Testis (tissue), 3 donors: ENCODE measurements around the gene RAB39B. TPM values are rescaled to one million over a fixed set of nuclear protein-coding genes. Genes with fewer than 3 reads are reported as not detected.
"Not testable (repeated sequence)": the region's sequence is repeated elsewhere in the genome, so short reads cannot be mapped to it uniquely, and the experiment has no call there.

Experiments used
- DNase-seq: peaks from one replicate; pipeline ENCODE4 v3.0.0-alpha.2; 2019
- H3K27ac ChIP-seq, 2 donors: fragments of 200-600 bp; sonication (generic); one replicate each; pipeline ENCODE4 v1.5.1; 2019
- H3K27me3 ChIP-seq: fragments of 200-600 bp; sonication (generic); one replicate; pipeline ENCODE4 v1.5.1; 2019
- H3K36me3 ChIP-seq: fragments of 200-600 bp; sonication (generic); one replicate; pipeline ENCODE4 v1.5.1; 2017; ENCODE audit warnings: low read depth; ENCODE audit errors: missing control alignments
- H3K4me1 ChIP-seq: fragments of 200-600 bp; sonication (generic); one replicate; pipeline ENCODE4 v1.5.1; 2019
- H3K4me3 ChIP-seq, 2 donors: fragments of 200-600 bp; sonication (generic); one replicate each; pipeline ENCODE4 v1.5.1; 2017 to 2019
- H3K9me3 ChIP-seq: fragments of 200-600 bp; sonication (generic); one replicate; pipeline ENCODE4 v1.5.1; 2017
- CTCF ChIP-seq, 3 experiments: fragments of 450-650 bp in 2 of 3; fragments of 200-600 bp in 1 of 3; sonication (generic) in 1 of 3; IDR thresholded peaks; one replicate each; pipeline ENCODE4 v1.5.1; 2016 to 2019; ENCODE audit warnings: antibody characterized with exemption in 3 of 3, mild to moderate bottlenecking in 2 of 3, moderate library complexity in 1 of 3
- POLR2A ChIP-seq: fragments of 450-650 bp; IDR thresholded peaks from one replicate; pipeline ENCODE4 v1.6.1; 2017; ENCODE audit warnings: antibody characterized with exemption, mild to moderate bottlenecking, moderate library complexity
- WGBS, 2 donors: methylation state at CpG; one replicate each; pipeline ENCODE4 v1.1.5; 2018; 5-methylcytosine and 5-hydroxymethylcytosine counted together
- intact Hi-C: fragments of 100-400 bp; cut with DNase I; formaldehyde crosslinking; loops from one replicate; pipeline ENCODE4 v1.15.1; 2023; ENCODE audit warnings: low total_unique reads
- polyA plus RNA-seq: library from polyadenylated mRNA; stranded (reverse); fragments of 350-450 nt; fragmentation: Illumina TruSeq; extraction: RNeasy Lipid Tissue Mini Kit (QIAGEN cat#74804); gene quantifications from one replicate; pipeline ENCODE4 v1.2.3, GENCODE V29; 2014; ENCODE audit warnings: low read depth, low replicate concordance; ENCODE audit not compliant: insufficient read depth
- total RNA-seq, 2 donors: library from RNA; depleted of rRNA; stranded (reverse); fragments of >200 nt; gene quantifications; one replicate each; pipeline ENCODE4 v1.2.3, GENCODE V29; 2016

RAB39B gene
- total and polyA plus RNA-seq, 3 donors from 2014 or later: 1.8 to 3.4 (median 2.5) TPM

GRCh38 chrX:155235891-155236290 lies 28.4 kb downstream of the RAB39B start:
- no peak overlapping the region for H3K4me3 ChIP-seq
- H3K9me3 ChIP-seq: no peaks in the 10 kb centered on the region
- H3K36me3 ChIP-seq: no peaks in the 10 kb centered on the region
- H3K27ac ChIP-seq: no peak overlapping the region
- H3K4me1 ChIP-seq: no peaks in the 10 kb centered on the region
- intact Hi-C loops: no loop called here
- TF ChIP-seq CTCF (IDR thresholded peaks at IDR 0.05) (no peak), POLR2A (no peak)
- no peak for DNase-seq
- H3K27me3 ChIP-seq: no peaks in the 10 kb centered on the region

GRCh38 chrX:155231163-155231562 lies 33.1 kb downstream of the RAB39B start:
- intact Hi-C loops: no loop called here
- DNase-seq: no peak
- H3K9me3 ChIP-seq: no peaks in the 10 kb centered on the region
- no peaks in the 10 kb centered on the region for H3K36me3 ChIP-seq
- TF ChIP-seq POLR2A: no peak
- TF ChIP-seq CTCF (IDR thresholded peaks at IDR 0.05): no peak
- H3K4me1 ChIP-seq: no peaks in the 10 kb centered on the region
- H3K4me3 ChIP-seq: no peak overlapping the region
- H3K27ac ChIP-seq: no peak overlapping the region
- H3K27me3 ChIP-seq: no peaks in the 10 kb centered on the region

- no peaks in the 10 kb centered on the region for H3K9me3 ChIP-seq
- TF ChIP-seq POLR2A (no peak), CTCF (IDR thresholded peaks at IDR 0.05) (no peak)
- H3K36me3 ChIP-seq: no peaks in the 10 kb centered on the region
Observed at GRCh38 chrX:155225774-155226173, 38.5 kb downstream of the RAB39B start.

GRCh38 chrX:155223746-155224145 lies 40.5 kb downstream of the RAB39B start:
- DNase-seq, H3K9me3 ChIP-seq, H3K36me3 ChIP-seq, H3K4me1 ChIP-seq, H3K27me3 ChIP-seq, H3K4me3 ChIP-seq, H3K27ac ChIP-seq, intact Hi-C loops: not testable (repeated sequence)
- WGBS, 2 donors: 98 to 100% methylated on average over 5 to 8 of the region's 30 CpGs

More at GRCh38 chrX:155225774-155226173, 38.5 kb downstream of the RAB39B start:
- no peak for DNase-seq
- Histone ChIP-seq H3K27ac (no peak overlapping the region), H3K27me3 (no peaks in the 10 kb centered on the region), H3K4me3 (no peak overlapping the region), H3K4me1 (no peaks in the 10 kb centered on the region)
- intact Hi-C loops: no loop called here
- WGBS, 2 donors: 89 to 95% methylated on average over 3 of the region's 3 CpGs

GRCh38 chrX:155221351-155221750 lies 42.9 kb downstream of the RAB39B start:
- Histone ChIP-seq H3K9me3 (no peaks in the 10 kb centered on the region), H3K27ac (no peak overlapping the region), H3K4me3 (no peak overlapping the region), H3K36me3 (no peaks in the 10 kb centered on the region), H3K27me3 (no peaks in the 10 kb centered on the region), H3K4me1 (peaks cover 3% of the 10 kb centered on the region)
- TF ChIP-seq CTCF (IDR thresholded peaks at IDR 0.05) (no peak), POLR2A (no peak)
- DNase-seq: no peak
- intact Hi-C loops: no loop called here
- WGBS, 2 donors: 98% methylated on average over 4 of the region's 4 CpGs; no CpG with 5 or more reads in 1 of the 2 donors
